HS-5 (cell line): ENCODE data around the gene STK11.
"Not testable (repeated sequence)": the region's sequence is repeated elsewhere in the genome, so short reads cannot be mapped to it uniquely, and the experiment has no call there.

ENCODE experiments used
- DNase-seq: peaks from one replicate; pipeline ENCODE4 v3.0.0-alpha.2; 2012; ENCODE audit warnings: low read depth

The STK11 gene

GRCh38 chr19:1237027-1237659 lies 31.6 kb downstream of the STK11 start:
- no peak for DNase-seq

- no peak for DNase-seq
These were observed 32.3 kb downstream of the STK11 start, which contains the start of gene CBARP for GRCh38 chr19:1237754-1238368. Gene CBARP, minus strand, starts transcription at chr19:1238005. Its CDS starts 1,905 bp downstream, at chr19:1236100.

GRCh38 chr19:1238369-1239303 lies 33.1 kb downstream of the STK11 start:
- DNase-seq: no peak

DNA sequence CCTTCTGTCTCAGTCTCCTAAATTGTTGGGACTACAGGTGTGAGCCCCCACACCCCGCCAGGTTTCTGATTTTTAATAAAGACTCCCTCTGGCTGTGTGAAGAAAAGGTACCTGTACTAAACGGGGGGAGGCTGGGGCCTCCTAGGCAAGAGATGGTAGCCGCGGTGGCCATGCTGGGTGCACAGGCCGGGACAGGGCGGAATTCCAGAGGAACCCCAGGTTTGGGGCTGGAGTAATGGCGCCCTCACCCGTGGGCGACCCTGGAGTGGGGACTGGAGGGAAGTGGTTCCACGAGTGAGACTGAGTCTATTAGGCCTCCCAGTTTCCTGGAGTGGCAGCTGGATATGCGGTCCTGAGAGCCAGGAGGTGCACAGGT lies 33.8 kb downstream of the STK11 start:
- DNase-seq: no peak

GRCh38 chr19:1239796-1240737 lies 34.5 kb downstream of the STK11 start:
- no peak for DNase-seq

GRCh38 chr19:1240925-1241324 lies 35.3 kb downstream of the STK11 start:
- DNase-seq: no peak

- DNase-seq: peak; percentile 75
These were observed 36.0 kb downstream of the STK11 start, which contains the start of gene ATP5F1D for GRCh38 chr19:1241417-1242095. Gene ATP5F1D, plus strand, starts transcription at chr19:1241751. Its CDS starts 100 bp downstream, at chr19:1241851.

DNA sequence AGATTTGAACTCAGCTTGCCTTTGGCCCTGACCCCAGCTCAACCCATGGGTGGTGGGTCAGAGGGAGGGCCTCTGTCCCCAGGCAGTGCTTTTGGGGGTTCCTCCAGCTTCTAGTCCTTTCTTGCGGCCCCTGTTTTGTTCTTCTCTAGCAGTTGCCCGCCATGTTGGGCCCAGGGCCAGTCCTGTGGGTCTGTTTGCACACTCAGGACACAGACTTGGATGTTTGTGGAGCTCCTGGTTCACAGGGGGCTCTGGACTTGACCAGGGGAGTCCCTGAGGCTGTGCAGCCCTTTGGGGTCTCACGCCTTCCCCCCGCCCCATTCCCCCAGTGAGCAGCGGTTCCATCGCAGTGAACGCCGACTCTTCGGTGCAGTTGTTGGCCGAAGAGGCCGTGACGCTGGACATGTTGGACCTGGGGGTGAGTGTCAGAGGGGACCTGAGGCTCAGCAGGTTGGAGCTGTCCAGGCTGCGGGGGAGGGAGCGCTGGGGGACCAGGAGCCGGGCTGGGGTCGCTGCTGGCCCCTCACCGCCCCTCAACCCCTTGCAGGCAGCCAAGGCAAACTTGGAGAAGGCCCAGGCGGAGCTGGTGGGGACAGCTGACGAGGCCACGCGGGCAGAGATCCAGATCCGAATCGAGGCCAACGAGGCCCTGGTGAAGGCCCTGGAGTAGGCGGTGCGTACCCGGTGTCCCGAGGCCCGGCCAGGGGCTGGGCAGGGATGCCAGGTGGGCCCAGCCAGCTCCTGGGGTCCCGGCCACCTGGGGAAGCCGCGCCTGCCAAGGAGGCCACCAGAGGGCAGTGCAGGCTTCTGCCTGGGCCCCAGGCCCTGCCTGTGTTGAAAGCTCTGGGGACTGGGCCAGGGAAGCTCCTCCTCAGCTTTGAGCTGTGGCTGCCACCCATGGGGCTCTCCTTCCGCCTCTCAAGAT lies 38.5 kb downstream of the STK11 start:
- DNase-seq: no peak

GRCh38 chr19:1244693-1245451 lies 39.3 kb downstream of the STK11 start:
- DNase-seq: no peak

GRCh38 chr19:1245494-1246264 lies 40.1 kb downstream of the STK11 start:
- DNase-seq: no peak

DNA sequence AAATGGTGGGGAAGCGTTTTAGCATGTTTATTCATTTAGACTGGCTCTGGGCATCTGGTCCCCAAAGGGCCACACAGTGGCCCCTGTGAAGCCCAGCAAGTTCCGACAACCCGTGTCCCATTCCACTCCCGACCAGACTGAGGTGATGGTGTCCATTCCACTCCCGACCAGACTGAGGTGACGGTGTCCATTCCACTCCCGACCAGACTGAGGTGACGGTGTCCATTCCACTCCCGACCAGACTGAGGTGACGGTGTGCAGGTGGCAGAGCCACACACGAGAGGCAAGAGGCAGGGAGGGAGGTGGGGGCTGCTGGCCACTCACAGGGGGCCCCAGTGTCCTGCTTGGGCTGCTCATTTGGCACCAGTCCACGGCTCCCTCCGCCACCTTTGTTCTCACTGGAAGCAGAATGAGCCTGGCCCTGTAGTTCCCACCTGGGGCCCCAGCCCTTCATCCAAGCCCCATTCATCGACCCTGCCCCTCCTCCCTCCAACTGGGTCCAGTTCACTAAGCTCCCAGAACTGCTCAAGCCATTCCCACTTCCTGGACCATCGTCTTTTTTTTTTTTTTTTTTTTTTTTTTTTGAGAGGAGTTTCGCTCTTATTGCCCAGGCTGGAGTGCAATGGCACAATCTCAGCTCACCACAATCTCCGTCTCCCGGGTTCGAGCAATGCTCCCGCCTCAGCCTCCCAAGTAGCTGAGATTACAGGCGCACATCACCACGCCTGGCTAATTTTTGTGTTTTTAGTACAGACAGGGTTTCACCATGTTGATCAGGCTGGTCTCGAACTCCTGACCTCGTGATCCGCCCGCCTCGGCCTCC lies 40.9 kb downstream of the STK11 start:
- not testable (repeated sequence) for DNase-seq

DNA sequence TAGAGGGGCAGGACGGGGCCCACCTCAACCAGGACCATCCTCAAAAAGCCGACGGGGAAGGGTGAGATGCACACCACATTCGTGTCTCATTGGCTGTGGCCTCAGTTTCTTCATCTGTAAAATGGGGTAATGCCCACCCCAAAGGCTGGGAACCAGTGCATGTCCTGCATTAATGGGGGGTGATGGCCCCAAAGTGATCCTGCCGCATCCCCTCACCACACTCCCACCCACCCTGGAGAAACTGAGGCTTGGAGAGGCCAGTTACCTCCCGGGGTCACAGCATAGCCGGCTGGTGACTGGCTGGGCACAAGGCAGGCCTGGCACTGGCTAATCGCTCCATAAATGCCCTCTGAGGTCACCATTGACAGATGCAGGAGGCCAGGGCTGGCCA lies 42.2 kb downstream of the STK11 start:
- no peak for DNase-seq

DNA sequence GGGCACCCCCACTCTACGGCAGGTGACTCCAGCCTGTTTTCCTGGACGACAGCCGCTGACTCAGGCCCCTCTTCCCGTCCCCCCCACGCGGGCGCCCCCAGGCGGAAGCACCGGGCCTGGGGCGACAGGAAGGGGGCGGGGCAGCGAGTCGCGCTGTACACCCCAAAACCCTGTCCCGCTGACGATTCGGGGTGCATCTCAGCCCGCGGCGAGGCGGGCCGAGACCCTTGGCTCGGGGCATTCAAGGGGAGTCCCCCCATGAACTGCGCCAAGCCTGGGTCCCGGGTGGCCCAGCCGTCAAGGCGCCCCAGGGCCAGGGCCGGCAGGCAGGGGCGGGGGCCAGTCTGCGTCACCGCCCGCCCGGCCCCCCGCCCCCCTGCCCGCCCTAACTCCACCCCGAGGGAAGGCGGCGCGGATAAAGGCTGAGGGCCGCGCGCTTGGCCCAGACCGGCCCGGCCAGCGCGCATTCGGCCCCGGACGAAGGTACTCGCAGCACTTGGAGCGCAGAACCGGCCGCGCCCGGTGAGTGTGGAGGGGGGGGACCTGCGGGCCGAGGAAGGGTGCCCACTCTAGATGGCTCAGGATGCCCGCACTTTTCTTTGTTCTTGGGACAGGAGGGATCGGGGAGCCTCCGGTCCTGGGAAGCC lies 42.7 kb downstream of the STK11 start, which contains the start of gene MIDN:
Gene MIDN (plus strand): TSS at position 445 of the 647 bp plus-strand sequence. CDS start 1,714 bp downstream, outside the sequence.
- no peak for DNase-seq

- no peak for DNase-seq
These were observed 43.3 kb downstream of the STK11 start for GRCh38 chr19:1248786-1249297.

DNA sequence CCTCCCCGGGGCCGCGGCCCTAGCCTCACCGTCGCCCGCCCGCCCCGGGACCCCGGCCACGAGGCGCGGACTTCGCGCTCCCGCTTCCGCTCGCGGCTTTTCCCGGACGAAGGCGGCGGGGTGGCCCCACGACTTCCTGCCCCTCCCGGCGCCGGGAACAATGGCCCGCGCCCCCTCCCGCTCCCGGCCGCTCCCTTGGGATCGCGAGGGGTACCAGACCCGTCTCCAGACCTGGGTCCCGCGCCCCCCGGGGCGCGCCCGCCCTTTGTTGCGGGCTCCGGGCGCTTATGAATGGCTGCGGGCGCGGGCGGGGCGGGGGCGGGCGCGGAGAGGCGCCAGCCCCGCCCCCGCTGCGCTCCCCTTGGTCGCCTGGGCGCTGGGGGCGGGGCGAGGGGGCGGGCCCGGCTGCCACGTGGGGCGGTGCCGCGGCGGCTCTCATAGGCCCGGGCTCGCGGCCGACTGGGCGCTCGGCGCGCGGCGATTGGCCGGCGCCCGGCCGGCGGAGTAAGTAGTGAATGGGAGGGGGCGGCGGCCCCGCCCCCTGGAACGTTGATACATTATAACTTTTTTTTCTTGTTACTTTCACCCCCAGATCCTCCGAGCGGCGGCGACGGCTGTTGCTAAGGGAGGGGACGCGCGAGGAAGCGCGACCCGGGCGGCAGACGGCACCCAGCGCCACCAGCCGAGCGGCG lies 43.9 kb downstream of the STK11 start:
- DNase-seq: no peak

- no peak for DNase-seq
These were observed 44.4 kb downstream of the STK11 start for GRCh38 chr19:1249990-1250436.
